NCI-H748 (cell line): ENCODE data around the gene TCP11.

Experiments used
- DNase-seq: peaks from one replicate; lab custom pipeline; 2025; ENCODE audit not compliant: unreplicated experiment; lab: John Stamatoyannopoulos, UW

TCP11 gene

GRCh38 chr6:35082733-35083403 is 58.3 kb downstream of the TCP11 start:
- no peak for DNase-seq

- no peak for DNase-seq
Observed at GRCh38 chr6:35082046-35082732, 59.0 kb downstream of the TCP11 start.

GRCh38 chr6:35081426-35081851 is 59.7 kb downstream of the TCP11 start:
- DNase-seq: no peak

- no peak for DNase-seq
Observed at GRCh38 chr6:35080821-35081425, 60.2 kb downstream of the TCP11 start.

- no peak for DNase-seq
Observed at GRCh38 chr6:35080016-35080680, 61.0 kb downstream of the TCP11 start.

GRCh38 chr6:35079311-35080000 is 61.7 kb downstream of the TCP11 start:
- DNase-seq: no peak

GRCh38 chr6:35078896-35079295 is 62.2 kb downstream of the TCP11 start:
- no peak for DNase-seq

GRCh38 chr6:35078226-35078850 is 62.8 kb downstream of the TCP11 start:
- no peak for DNase-seq

- DNase-seq: no peak
Observed at GRCh38 chr6:35077713-35078105, 63.4 kb downstream of the TCP11 start.

- DNase-seq: no peak
Observed at GRCh38 chr6:35076997-35077712, 64.0 kb downstream of the TCP11 start.

GRCh38 chr6:35073766-35074471 is 67.2 kb downstream of the TCP11 start:
- DNase-seq: no peak

- no peak for DNase-seq
Observed at GRCh38 chr6:35073211-35073610, 67.9 kb downstream of the TCP11 start.

GRCh38 chr6:35072698-35073055 is 68.5 kb downstream of the TCP11 start:
- DNase-seq: no peak

- no peak for DNase-seq
Observed at GRCh38 chr6:35072051-35072697, 69.0 kb downstream of the TCP11 start.

- no peak for DNase-seq
Observed at GRCh38 chr6:35071347-35071994, 69.7 kb downstream of the TCP11 start.

GRCh38 chr6:35070111-35070510 is 71.0 kb downstream of the TCP11 start:
- DNase-seq: no peak

GRCh38 chr6:35069262-35069661 is 71.9 kb downstream of the TCP11 start:
- no peak for DNase-seq

GRCh38 chr6:35068644-35069043 is 72.5 kb downstream of the TCP11 start:
- DNase-seq: no peak

GRCh38 chr6:35068206-35068605 is 72.9 kb downstream of the TCP11 start:
- DNase-seq: no peak
